Endodermal cell (in vitro differentiated cells): ENCODE measurements around the gene ZBTB7A. TPM values are rescaled to one million over a fixed set of nuclear protein-coding genes. Genes with fewer than 3 reads are reported as not detected.

Experiments
- DNase-seq: peaks from one replicate; pipeline ENCODE4 v3.0.0-alpha.2; 2017
- H3K27ac ChIP-seq: 2 replicates; pipeline ENCODE4 v1.5.1; 2013; ENCODE audit warnings: mild to moderate bottlenecking, low read depth, low read length, moderate library complexity
- H3K27me3 ChIP-seq: 2 replicates; pipeline ENCODE4 v1.6.1; 2013; ENCODE audit warnings: mild to moderate bottlenecking, low read length, moderate library complexity; ENCODE audit not compliant: insufficient read depth, control insufficient read depth, poor library complexity, severe bottlenecking
- H3K36me3 ChIP-seq: 2 replicates; pipeline ENCODE4 v1.7.0; 2013; ENCODE audit warnings: mild to moderate bottlenecking, low read length, moderate library complexity; ENCODE audit not compliant: control insufficient read depth, insufficient read depth
- H3K4me1 ChIP-seq: one replicate; pipeline ENCODE4 v1.7.0; 2013; ENCODE audit warnings: low read length; ENCODE audit not compliant: control insufficient read depth, insufficient read depth
- H3K4me3 ChIP-seq: 2 replicates; pipeline ENCODE4 v1.5.1; 2013; ENCODE audit warnings: mild to moderate bottlenecking, low read length, moderate library complexity
- H3K9ac ChIP-seq: 2 replicates; pipeline ENCODE4 v1.6.1; 2013; ENCODE audit warnings: mild to moderate bottlenecking, low read length, moderate library complexity; ENCODE audit not compliant: poor library complexity, severe bottlenecking; ENCODE audit errors: extremely low read depth
- H3K9me3 ChIP-seq: 2 replicates; pipeline ENCODE4 v1.6.1; 2013; ENCODE audit warnings: mild to moderate bottlenecking, low read length, moderate library complexity; ENCODE audit not compliant: control insufficient read depth
- H3K27ac Mint-ChIP-seq: 2 replicates; pipeline ENCODE4 v1.8.0; 2020; ENCODE audit warnings: mixed read lengths
- H3K27me3 Mint-ChIP-seq: 2 replicates; pipeline ENCODE4 v1.8.0; 2021; ENCODE audit warnings: mild to moderate bottlenecking, mixed read lengths; ENCODE audit not compliant: insufficient read depth
- H3K36me3 Mint-ChIP-seq: 2 replicates; pipeline ENCODE4 v1.8.0; 2020; ENCODE audit warnings: low read depth, mixed read lengths
- H3K4me1 Mint-ChIP-seq: 2 replicates; pipeline ENCODE4 v1.8.0; 2020; ENCODE audit warnings: mixed read lengths
- H3K4me3 Mint-ChIP-seq: 2 replicates; pipeline ENCODE4 v1.8.0; 2020; ENCODE audit warnings: mild to moderate bottlenecking, moderate library complexity, mixed read lengths
- H3K9me3 Mint-ChIP-seq: 2 replicates; pipeline ENCODE4 v1.8.0; 2020; ENCODE audit warnings: mild to moderate bottlenecking, mixed read lengths
- WGBS, 2 experiments: methylation state at CpG; one replicate each; pipeline versions ENCODE4 v1.1.5 to v1.1.7; 2013; ENCODE audit warnings: missing lambda C conversion rate in 2 of 2, mixed read lengths in 1 of 2; ENCODE audit not compliant: insufficient coverage in 1 of 2, insufficient read length in 1 of 2; 5-methylcytosine and 5-hydroxymethylcytosine counted together
- long read RNA-seq, 4 experiments: library from polyadenylated mRNA in 2 of 4; library from RNA in 1 of 4; library from capped mRNA in 1 of 4; stranded (forward) in 3 of 4; unstranded in 1 of 4; transcript quantifications; one replicate each; pipeline ENCODE4 v2.0.0, GENCODE V29; 2020 to 2021; ENCODE audit warnings: inconsistent platforms in 1 of 4
- polyA plus RNA-seq, 2 experiments: library from polyadenylated mRNA; stranded (reverse); fragments of 50-300 nt; gene quantifications; one replicate each; pipeline ENCODE4 v1.2.3, GENCODE V29; 2013
- total RNA-seq, 2 donors: library from RNA; stranded (reverse); fragmentation: NEBNext Ultra II Directional in 1 of 2; extraction: Animal tissue kit (Norgen Biotek cat#: 25700) in 1 of 2; gene quantifications; 2 replicates in 1 of 2; 3 replicates in 1 of 2; pipeline ENCODE4 v1.2.1, GENCODE V29; 2021
- TF ChIP-seq, protein P1 (sequence below): fragments of 200-600 bp; sonication (generic); conservative IDR thresholded peaks from 2 replicates; pipeline ENCODE4 v1.5.0; 2021; ENCODE audit warnings: antibody characterized with exemption, mild to moderate bottlenecking

ZBTB7A gene
- 10 to 100 TPM; 19.2 to 22.1 TPM for total RNA-seq
- 7.5 TPM for polyA plus RNA-seq (2013, experiment 1 of 2)
- 7.2 TPM for polyA plus RNA-seq (2013, experiment 2 of 2)
- long read RNA-seq, experiment 1, partial matches to known transcripts, result 2 of 6 reads
- long read RNA-seq, experiment 1, other reads (novel, unspliced or antisense), result 4 of 6 reads
- long read RNA-seq, experiment 2, full-length matches to known transcripts, result 7 of 10 reads
- long read RNA-seq, experiment 2, partial matches to known transcripts, result 1 of 10 reads
- long read RNA-seq, experiment 2, other reads (novel, unspliced or antisense), result 2 of 10 reads
- long read RNA-seq, experiment 3, result 0 reads
- long read RNA-seq, experiment 4, partial matches to known transcripts, result 0 of 1 reads
- long read RNA-seq, experiment 4, other reads (novel, unspliced or antisense), result 1 of 1 reads

DNA sequence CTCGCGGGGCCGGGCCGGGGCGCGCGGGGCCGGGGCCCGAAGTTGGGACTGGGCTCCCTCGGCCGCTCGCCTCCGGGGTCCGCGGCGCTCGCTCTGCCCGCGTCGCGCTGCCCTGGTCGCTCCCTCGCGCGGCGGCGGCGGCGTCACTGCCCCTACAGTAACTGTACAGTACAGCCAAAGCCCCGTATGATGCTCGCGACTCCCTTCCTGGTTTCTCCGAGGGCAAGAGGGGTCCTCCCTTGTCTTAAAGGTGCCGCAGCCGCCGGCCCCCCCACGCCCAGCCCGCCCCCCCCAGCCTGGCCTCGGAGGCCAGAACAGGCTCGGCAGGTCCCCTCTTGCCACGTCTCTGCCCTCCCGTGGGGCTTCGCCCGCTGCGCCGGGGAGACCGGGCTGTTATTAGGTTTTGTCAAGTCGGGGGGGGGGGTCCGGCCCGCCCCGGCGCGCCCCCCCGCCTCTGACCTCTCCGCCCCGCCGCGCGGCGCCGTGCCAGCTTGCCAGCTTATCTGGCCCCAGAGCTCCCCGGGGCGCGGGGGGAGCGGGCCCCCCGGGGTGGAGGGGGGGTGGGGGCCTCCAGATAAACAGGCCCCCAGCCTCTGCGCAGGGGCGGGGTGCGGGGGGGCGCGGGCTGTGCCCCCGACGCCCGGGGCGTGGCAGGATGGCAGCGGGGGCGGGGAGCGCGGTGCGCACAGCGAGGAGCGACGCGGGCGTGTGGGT, at the start of gene ZBTB7A:
Gene ZBTB7A, minus strand, starts transcription at position 218 of the 714 bp plus-strand sequence. CDS start 11,667 bp downstream, outside the sequence.
- no peak within 1 kb of the TSS for H3K9ac ChIP-seq
- H3K27me3 ChIP-seq, result peaks cover 26% of the 10 kb centered on the region
- WGBS, 2 experiments, result 0% methylated on average over 9 to 71 of the region's 85 CpGs
- peak; percentile 83 for DNase-seq
- H3K4me1 Mint-ChIP-seq, result peaks cover 3% of the 10 kb centered on the region
- H3K36me3 Mint-ChIP-seq, result peaks cover 2% of the 10 kb centered on the region
- H3K4me3 Mint-ChIP-seq, result peak within 1 kb of the TSS; percentile 55
- peaks cover 10% of the 10 kb centered on the region for H3K36me3 ChIP-seq
- no peaks in the 10 kb centered on the region for H3K4me1 ChIP-seq
- no peaks in the 10 kb centered on the region for H3K9me3 Mint-ChIP-seq
- no peak within 1 kb of the TSS for H3K27ac ChIP-seq
- TF ChIP-seq, protein P1, sequence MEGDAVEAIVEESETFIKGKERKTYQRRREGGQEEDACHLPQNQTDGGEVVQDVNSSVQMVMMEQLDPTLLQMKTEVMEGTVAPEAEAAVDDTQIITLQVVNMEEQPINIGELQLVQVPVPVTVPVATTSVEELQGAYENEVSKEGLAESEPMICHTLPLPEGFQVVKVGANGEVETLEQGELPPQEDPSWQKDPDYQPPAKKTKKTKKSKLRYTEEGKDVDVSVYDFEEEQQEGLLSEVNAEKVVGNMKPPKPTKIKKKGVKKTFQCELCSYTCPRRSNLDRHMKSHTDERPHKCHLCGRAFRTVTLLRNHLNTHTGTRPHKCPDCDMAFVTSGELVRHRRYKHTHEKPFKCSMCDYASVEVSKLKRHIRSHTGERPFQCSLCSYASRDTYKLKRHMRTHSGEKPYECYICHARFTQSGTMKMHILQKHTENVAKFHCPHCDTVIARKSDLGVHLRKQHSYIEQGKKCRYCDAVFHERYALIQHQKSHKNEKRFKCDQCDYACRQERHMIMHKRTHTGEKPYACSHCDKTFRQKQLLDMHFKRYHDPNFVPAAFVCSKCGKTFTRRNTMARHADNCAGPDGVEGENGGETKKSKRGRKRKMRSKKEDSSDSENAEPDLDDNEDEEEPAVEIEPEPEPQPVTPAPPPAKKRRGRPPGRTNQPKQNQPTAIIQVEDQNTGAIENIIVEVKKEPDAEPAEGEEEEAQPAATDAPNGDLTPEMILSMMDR, result no peak
- peak within 1 kb of the TSS; percentile 56 for H3K4me3 ChIP-seq
- H3K27me3 Mint-ChIP-seq, result peaks cover 20% of the 10 kb centered on the region
- H3K9me3 ChIP-seq, result no peaks in the 10 kb centered on the region
- H3K27ac Mint-ChIP-seq, result no peak within 1 kb of the TSS

DNA sequence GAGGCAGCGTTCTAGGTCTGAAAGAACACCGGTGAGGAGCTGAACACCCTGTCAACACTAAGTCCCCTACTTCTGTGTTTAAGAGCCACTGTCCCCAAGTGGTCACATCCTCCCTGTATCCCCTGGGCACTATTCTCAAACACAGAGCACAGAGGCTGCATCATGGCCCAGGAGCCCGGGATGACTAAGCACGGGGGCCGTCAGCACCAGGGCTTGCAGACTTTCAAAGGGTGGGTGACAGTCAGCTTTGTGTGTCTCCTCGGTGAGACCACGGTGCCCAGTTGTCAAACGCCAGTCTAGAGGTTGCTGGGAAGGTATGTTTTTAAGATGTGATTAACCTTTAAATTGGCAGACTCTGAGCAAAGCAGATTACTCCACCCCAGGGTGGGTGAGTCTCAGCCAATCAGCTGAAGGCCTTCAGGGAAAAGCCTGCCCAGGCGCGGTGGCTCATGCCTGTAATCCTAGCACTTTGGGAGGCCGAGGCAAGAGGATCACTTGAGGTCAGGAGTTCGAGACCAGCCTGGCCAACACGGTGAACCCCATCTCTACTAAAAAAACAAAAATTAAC, 49.2 kb upstream of the ZBTB7A start:
- Histone ChIP-seq H3K36me3 (peaks cover 73% of the 10 kb centered on the region), H3K4me1 (no peaks in the 10 kb centered on the region), H3K4me3 (no peak overlapping the region), H3K27ac (no peak overlapping the region), H3K9me3 (no peaks in the 10 kb centered on the region), H3K9ac (no peak overlapping the region), H3K27me3 (no peaks in the 10 kb centered on the region)
- Mint-ChIP-seq H3K27me3 (no peaks in the 10 kb centered on the region), H3K4me1 (no peaks in the 10 kb centered on the region), H3K4me3 (no peak overlapping the region), H3K9me3 (no peaks in the 10 kb centered on the region), H3K27ac (no peak overlapping the region), H3K36me3 (peaks cover 63% of the 10 kb centered on the region)
- no peak for DNase-seq
- TF ChIP-seq, protein P1, result no peak
- 92 to 94% methylated on average over 12 to 13 of the region's 13 CpGs for WGBS, 2 experiments

DNA sequence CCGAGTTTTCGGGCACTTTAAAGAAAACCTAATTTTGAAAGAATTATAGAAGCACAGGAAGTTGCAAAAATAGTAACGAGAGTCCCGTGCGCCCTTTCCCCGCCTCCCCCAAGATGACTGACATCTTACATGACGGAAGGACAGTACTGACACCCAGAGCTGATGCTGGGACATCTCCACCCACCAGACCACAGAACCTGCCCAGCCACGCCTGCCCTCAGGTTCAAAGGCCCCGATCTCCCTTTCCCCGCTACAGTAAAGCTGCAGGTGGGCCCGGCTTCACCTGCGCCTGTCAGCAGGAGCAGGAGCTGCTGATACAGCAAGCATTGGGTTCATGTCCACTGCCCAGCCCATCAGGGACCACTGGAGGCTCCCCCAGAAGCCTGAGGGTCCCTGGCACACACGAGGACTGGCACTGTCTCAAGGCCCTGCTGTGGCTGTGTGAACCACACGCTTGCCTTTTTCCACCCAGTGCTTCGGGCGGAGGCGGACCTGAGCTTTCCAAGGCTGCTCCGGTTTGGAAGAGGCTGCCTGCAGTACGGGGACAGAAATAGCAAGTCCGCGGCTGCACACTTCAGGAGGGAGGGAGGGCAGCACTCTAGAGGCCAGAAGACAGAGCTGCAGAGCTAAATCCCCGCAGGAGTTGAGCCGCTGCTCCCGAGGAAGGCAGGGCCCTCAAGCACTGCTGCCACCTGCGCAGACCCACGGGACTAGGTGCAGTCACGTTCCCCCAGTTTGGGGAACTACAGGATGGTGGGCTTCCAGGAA, 48.5 kb upstream of the ZBTB7A start:
- H3K4me3 Mint-ChIP-seq, result no peak overlapping the region
- Histone ChIP-seq H3K27ac (no peak overlapping the region), H3K4me1 (no peaks in the 10 kb centered on the region), H3K4me3 (no peak overlapping the region), H3K27me3 (no peaks in the 10 kb centered on the region), H3K36me3 (peaks cover 77% of the 10 kb centered on the region), H3K9ac (no peak overlapping the region), H3K9me3 (no peaks in the 10 kb centered on the region)
- H3K27ac Mint-ChIP-seq, result peak overlapping the region; percentile 39
- TF ChIP-seq, protein P1, result no peak
- WGBS, 2 experiments, result 90 to 91% methylated on average over 25 to 27 of the region's 27 CpGs
- no peaks in the 10 kb centered on the region for H3K27me3 Mint-ChIP-seq
- no peaks in the 10 kb centered on the region for H3K9me3 Mint-ChIP-seq
- peaks cover 69% of the 10 kb centered on the region for H3K36me3 Mint-ChIP-seq
- no peak for DNase-seq
- H3K4me1 Mint-ChIP-seq, result no peaks in the 10 kb centered on the region
